ENCODE measurements around the gene ARHGEF40. TPM values are rescaled to one million over a fixed set of nuclear protein-coding genes. Genes with fewer than 3 reads are reported as not detected.
A peak's percentile ranks its signal among the peaks of the same experiment; 100 is the strongest.

Gene ARHGEF40
- total RNA-seq, 1 experiment from 2014 or later: 3.6 TPM

DNA sequence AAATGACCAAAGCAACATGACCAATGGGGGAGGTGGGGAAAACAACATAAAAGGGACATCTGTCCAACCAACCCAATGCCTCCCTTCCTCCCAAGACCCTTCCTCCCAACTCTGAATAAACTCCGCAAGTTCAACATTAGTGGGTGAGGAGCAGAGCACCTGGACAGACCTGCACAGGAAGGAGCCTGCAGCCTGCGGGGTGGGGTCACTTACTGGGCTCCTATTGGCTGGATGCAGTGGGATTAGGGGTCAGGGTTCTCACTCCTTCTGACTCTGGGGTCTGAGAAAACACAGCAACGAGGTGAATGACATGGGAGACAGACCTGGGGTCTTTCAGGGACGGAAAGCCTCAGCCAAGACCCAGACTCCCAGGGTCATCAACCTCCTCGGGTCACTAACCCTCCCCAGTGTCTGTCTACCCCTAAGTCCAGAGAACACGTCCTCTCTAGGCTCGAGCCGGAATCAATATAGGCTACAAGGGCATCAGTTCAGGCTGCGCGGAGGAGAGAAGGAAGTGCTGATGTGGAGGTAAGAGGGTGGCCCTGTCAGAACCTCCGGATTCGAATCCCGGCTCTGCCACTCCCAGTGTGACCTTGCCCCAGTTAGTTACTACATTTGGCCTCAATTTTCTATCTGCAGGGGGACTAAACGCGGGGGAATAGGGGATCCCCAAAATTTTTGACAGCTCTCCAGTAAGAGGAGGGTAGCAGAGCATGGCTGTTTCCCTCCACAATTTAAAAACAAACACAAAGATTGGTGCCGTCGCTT, 46.1 kb upstream of the ARHGEF40 start:
- H3K36me3 Mint-ChIP-seq (ENCODE audit: insufficient read depth, unreplicated experiment): no peaks in the 10 kb centered on the region
- intact Hi-C loops (cut with micrococcal nuclease): no loop called here
- TF ChIP-seq, protein P1, sequence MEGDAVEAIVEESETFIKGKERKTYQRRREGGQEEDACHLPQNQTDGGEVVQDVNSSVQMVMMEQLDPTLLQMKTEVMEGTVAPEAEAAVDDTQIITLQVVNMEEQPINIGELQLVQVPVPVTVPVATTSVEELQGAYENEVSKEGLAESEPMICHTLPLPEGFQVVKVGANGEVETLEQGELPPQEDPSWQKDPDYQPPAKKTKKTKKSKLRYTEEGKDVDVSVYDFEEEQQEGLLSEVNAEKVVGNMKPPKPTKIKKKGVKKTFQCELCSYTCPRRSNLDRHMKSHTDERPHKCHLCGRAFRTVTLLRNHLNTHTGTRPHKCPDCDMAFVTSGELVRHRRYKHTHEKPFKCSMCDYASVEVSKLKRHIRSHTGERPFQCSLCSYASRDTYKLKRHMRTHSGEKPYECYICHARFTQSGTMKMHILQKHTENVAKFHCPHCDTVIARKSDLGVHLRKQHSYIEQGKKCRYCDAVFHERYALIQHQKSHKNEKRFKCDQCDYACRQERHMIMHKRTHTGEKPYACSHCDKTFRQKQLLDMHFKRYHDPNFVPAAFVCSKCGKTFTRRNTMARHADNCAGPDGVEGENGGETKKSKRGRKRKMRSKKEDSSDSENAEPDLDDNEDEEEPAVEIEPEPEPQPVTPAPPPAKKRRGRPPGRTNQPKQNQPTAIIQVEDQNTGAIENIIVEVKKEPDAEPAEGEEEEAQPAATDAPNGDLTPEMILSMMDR (IDR thresholded peaks at IDR 0.05; ENCODE audit: unreplicated experiment): no peak
- CTCF ChIA-PET: interaction anchor here (0.6 to 14.8 kb wide), 10 partner anchors 9 to 169 kb away, joined by 3 to 391 read pairs (median 5); partner anchors contain the start of gene RNASE7
- no peaks in the 10 kb centered on the region for H3K4me1 Mint-ChIP-seq (ENCODE audit: insufficient read depth, unreplicated experiment)
- BruUV-seq (replicated peaks): no TSS peak
- H3K27me3 Mint-ChIP-seq (ENCODE audit: insufficient read depth, unreplicated experiment): peaks cover 20% of the 10 kb centered on the region
- no peak for DNase-seq (ENCODE audit: unreplicated experiment)
- POLR2A ChIA-PET: interaction anchor here (0.6 to 0.7 kb wide), 2 partner anchors 10 to 27 kb away, joined by 3 to 4 read pairs; no protein-coding TSS in a partner anchor
- H3K9me3 Mint-ChIP-seq (ENCODE audit: unreplicated experiment): no peaks in the 10 kb centered on the region
- peak overlapping the region; percentile 51 for H3K4me3 Mint-ChIP-seq (ENCODE audit: unreplicated experiment)
- H3K27ac Mint-ChIP-seq (ENCODE audit: low read depth, unreplicated experiment): no peak overlapping the region

DNA sequence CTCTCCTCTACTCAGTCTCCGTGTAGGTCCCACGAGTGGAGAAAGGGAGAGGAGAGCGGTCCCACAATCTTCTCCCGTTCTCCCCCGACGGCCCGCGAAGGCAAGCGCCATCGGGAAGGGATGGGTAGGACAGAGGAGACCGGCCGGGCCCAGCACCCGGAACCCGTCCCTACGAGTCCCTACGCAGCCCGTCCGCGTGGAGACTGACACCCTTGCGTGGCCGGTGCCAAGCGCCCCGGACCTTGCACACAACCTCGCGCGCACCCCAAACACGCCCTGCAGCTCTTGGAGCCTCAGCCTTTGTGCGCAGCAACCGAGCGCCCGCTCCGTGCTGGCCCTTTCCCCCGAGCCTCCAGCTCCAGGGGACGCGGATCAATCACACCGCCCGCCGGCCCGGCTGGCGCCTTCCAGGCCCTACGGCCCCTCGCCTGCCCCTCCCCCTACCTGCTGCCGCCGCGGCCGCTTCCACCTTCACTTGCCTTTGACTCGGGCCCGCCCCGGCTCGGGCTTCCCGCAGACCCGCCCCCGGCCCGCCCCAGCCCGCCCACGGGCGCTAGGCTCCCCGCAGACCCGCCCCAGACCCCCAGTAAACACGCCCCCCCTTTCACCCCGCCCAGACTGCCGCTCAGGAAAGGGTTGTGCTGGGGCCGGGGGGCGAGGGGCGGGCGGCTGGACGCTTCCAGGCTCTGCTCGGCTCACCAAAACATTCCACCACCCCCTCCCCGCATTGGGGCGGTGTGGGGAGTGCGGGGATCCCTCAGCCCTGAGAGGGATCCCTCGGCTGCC, 45.3 kb upstream of the ARHGEF40 start, which contains the start of gene NDRG2:
TSS of gene NDRG2 (minus strand) at position 477 of the 786 bp plus-strand sequence. CDS start 1,746 bp downstream, outside the sequence.
- Mint-ChIP-seq H3K27me3 (ENCODE audit: insufficient read depth, unreplicated experiment) (peaks cover 20% of the 10 kb centered on the region), H3K36me3 (ENCODE audit: insufficient read depth, unreplicated experiment) (no peaks in the 10 kb centered on the region), H3K4me3 (ENCODE audit: unreplicated experiment) (peak within 1 kb of the TSS; percentile 51), H3K27ac (ENCODE audit: low read depth, unreplicated experiment) (no peak within 1 kb of the TSS), H3K4me1 (ENCODE audit: insufficient read depth, unreplicated experiment) (no peaks in the 10 kb centered on the region), H3K9me3 (ENCODE audit: unreplicated experiment) (no peaks in the 10 kb centered on the region)
- BruUV-seq (replicated peaks): no TSS peak
- TF ChIP-seq, protein P1 (IDR thresholded peaks at IDR 0.05; ENCODE audit: unreplicated experiment): no peak
- ChIA-PET CTCF (interaction anchor here (0.7 to 1.4 kb wide), 3 partner anchors 43 to 1252 kb away, joined by 3 to 4 read pairs (median 3); no protein-coding TSS in a partner anchor), POLR2A (interaction anchor here (0.7 kb wide), 1 partner anchor 28 kb away, joined by 4 read pairs; no protein-coding TSS in a partner anchor)
- intact Hi-C loops (cut with micrococcal nuclease): no loop called here
- peak; percentile 19 for DNase-seq (ENCODE audit: unreplicated experiment)

DNA sequence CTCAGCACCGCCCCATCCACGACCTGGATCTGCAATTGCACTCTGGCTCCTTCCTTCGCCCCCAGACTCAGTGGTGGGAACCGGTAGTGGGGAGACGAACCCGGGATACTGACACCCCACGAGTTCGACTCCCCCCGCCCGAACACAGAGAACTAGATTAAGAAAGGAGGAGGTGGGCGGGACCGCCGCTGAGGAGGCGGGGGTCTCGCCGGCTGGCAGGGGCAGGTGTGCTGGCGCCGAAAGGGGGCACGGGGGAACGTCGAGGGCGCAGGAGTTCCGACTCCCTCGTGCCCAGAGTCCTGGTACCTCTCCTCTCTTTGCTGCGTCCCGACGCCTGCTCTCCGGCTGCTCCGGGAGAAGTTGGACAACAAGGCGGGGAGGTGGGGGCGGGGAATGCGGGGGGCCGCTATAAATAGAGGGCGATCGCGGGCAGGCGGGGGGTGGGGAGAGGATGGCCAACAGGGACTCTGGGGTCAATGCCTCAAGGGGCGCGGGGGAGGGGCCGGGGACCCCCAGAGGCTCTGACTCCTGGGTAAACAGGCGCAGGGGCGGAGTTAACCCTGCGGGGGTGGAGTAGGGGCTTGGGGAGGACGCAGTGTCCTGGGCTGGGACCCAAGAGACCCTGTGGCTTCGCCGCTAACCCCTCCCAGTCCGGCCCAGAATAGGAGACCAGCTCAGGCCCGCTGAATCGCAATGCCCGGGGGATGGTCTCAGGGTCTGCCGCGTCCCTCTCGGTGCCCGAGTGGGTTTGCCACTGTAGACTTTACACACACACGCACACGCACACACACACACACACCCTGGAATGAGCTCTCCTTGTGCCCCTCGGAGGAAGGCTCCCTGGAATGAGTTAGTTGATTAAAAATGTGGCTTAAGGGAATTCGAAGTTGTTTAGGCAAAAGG, 44.5 kb upstream of the ARHGEF40 start:
- DNase-seq (ENCODE audit: unreplicated experiment): no peak
- ChIA-PET CTCF (interaction anchor here (1.1 to 3.6 kb wide), 6 partner anchors 10 to 78 kb away, joined by 3 to 24 read pairs (median 9); partner anchors contain the start of gene RNASE7), POLR2A (no interaction called here)
- intact Hi-C loops (cut with micrococcal nuclease): no loop called here
- no peak overlapping the region for H3K27ac Mint-ChIP-seq (ENCODE audit: low read depth, unreplicated experiment)
- no TSS peak for BruUV-seq (replicated peaks)
- peaks cover 20% of the 10 kb centered on the region for H3K27me3 Mint-ChIP-seq (ENCODE audit: insufficient read depth, unreplicated experiment)
- H3K36me3 Mint-ChIP-seq (ENCODE audit: insufficient read depth, unreplicated experiment): no peaks in the 10 kb centered on the region
- no peaks in the 10 kb centered on the region for H3K9me3 Mint-ChIP-seq (ENCODE audit: unreplicated experiment)
- no peaks in the 10 kb centered on the region for H3K4me1 Mint-ChIP-seq (ENCODE audit: insufficient read depth, unreplicated experiment)
- H3K4me3 Mint-ChIP-seq (ENCODE audit: unreplicated experiment): peak overlapping the region; percentile 51
- TF ChIP-seq, protein P1 (IDR thresholded peaks at IDR 0.05; ENCODE audit: unreplicated experiment): no peak

Measured in MCF 10A (cell line).